NCI-H1048 (cell line): Measurements from ENCODE around the gene MMP1.

Experiments
- DNase-seq: peaks from one replicate; lab custom pipeline; 2025; lab: John Stamatoyannopoulos, UW

MMP1 gene

GRCh38 chr11:102798012-102798746, at the start of gene MMP1:
Gene MMP1, minus strand, starts transcription at chr11:102798160. Its CDS starts 68 bp downstream, at chr11:102798092.
- DNase-seq = no peak

GRCh38 chr11:102846292-102846691, 48.3 kb upstream of the MMP1 start:
- no peak for DNase-seq

- DNase-seq = no peak
Measured at GRCh38 chr11:102843489-102843888, 45.5 kb upstream of the MMP1 start, which contains the start of gene MMP3. Gene MMP3, minus strand, starts transcription at chr11:102843609. Its CDS starts 63 bp downstream, at chr11:102843546.

DNA sequence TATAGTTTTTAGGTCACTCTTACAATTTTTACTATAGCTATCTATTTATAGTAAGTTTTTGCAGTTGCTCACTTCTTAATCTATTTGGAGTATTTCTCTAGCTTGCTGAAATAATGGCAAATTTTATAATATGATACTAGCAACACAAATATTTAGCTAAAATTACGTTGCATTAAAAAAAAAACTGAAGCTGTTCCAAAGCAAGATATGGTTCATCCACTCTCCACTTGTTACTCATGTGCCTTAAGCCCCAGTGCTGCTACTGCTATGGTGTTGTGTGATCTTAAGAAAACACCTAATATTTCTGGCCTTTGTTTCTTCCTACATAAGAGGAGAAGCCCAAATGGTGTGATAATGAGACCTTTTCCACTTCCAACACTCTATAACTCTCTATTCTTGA, 45.0 kb upstream of the MMP1 start:
- no peak for DNase-seq

- no peak for DNase-seq
Measured at GRCh38 chr11:102840018-102840417, 42.1 kb upstream of the MMP1 start.

GRCh38 chr11:102837646-102838045, 39.7 kb upstream of the MMP1 start:
- DNase-seq = no peak

- no peak for DNase-seq
Measured at GRCh38 chr11:102837156-102837555, 39.2 kb upstream of the MMP1 start.

GRCh38 chr11:102836290-102836875, 38.4 kb upstream of the MMP1 start:
- DNase-seq = no peak

GRCh38 chr11:102833731-102834130, 35.8 kb upstream of the MMP1 start:
- no peak for DNase-seq

DNA sequence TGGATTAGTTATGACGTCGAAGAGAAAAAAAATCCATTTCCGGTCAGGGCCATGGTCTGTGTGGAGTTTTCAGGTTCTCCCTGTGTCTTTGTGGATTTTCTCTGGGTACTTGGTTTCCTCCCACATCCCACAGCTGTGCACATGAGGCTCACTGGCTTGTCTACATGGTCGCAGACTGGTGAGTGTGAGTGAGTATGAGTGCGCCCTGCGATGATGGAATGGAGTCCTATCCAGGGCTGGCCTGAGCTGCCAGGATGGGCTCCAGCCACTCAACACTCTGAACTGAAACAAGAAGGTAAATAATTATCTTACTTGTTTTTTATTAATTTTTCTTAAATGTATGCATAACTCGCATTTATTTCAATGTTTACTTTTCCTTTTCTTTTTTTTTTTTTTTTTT, 34.7 kb upstream of the MMP1 start:
- no peak for DNase-seq

- no peak for DNase-seq
Measured at GRCh38 chr11:102831489-102832440, 33.8 kb upstream of the MMP1 start.

GRCh38 chr11:102831128-102831488, 33.1 kb upstream of the MMP1 start:
- no peak for DNase-seq

DNA sequence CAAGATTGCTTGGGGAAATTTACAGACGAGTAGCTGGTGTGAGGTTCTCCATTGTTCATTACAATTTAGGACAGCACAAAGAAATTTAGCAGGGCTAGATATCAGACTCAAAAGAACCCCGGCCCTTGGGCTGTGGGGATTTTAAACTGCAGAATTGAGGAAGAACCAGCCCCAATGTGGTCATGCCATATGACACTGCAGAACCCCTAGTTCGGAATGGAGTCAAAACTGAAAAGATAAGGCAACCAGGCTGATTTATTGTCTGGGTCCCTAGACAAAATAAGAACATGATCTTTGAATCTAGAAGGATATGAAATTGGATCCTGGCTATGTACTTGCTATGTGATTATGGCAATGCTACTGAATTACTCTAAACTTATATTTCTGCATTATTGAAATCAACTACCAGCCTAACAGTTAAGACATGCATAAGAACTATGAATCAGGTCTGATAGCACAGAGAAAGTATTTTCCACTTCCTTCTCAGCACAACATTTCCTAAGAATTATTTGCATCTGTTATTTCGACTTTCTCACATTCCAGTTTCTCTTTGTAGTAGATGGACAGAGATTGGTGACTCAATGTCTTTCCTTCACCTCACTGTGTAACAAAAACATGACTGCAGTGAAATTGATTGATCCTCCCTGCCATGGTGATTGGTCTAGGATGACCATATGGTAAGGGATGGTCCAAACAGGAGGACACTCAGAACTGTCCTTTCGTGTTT, 32.2 kb upstream of the MMP1 start:
- no peak for DNase-seq

- no peak for DNase-seq
Measured at GRCh38 chr11:102829316-102830000, 31.5 kb upstream of the MMP1 start.

- DNase-seq = no peak
Measured at GRCh38 chr11:102824556-102824955, 26.6 kb upstream of the MMP1 start.

- no peak for DNase-seq
Measured at GRCh38 chr11:102819491-102819890, 21.5 kb upstream of the MMP1 start.

DNA sequence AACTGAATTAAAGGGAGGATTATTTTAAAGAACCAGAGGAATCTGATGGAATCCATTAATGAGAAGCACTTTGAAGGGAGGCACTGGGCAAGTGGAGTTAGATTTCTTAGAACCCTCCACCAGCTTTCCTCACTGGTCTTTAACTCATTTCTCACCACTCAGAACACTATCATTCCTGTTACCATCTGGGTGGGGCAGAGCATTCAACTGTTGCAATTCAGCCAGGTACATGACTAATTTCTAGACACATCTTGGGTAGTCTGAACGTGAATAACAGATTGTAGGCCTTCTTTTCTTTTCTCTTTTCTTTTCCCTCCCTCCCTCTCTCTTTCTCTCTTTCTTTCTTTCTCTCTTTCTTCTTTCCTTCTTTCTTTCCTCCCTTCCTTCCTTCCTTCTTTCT, 15.5 kb upstream of the MMP1 start:
- DNase-seq = no peak

DNA sequence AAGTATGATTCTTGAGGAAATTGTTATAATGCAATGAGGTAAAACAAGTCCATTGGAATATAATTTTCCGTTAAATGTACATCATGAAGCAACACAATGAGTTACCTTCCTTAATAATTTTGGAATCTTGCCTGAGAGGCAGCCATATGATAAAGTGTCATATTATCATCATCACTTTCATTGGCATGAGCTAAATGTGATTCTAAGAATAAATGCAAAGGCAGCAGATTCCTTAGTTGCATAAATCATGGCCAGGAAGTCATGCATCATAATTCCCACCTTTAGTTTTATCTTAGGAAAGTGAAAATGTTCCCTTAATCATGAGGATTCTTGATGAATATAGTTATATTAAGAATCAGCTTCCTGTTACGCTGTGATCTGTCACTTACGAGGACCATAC, 14.2 kb upstream of the MMP1 start:
- DNase-seq = no peak

DNA sequence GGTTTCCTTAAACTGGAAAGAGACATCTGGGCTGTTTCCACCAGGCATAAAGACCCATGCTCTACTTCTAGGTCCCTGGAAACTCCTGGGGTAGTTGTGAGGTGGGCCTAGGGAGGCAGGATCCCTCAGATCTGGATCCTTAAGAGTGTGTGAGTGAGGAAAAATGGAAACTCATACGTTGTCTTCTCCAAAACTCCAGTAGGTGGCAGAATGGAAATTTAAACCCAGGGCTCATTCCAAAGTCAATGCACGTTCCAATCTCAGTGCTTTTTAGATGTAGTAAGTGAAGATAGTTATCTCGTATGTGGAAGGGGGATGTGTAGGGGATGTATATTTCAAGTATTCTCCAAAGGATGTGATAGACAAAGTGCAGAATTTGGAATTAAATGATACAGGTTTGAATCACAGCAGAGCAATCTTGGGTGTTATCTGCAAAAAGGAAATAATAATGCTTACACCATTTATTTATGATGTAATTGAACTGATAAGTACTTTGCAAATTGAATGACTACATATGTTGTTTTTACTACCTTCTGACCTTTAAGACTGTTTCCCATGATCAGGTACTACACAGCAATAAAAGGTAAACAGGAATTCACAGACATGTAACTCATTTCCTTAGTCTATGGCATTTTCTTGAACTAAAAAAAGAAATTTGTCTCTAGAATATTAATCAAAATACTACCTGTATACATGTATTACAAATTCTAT, 13.1 kb upstream of the MMP1 start:
- DNase-seq = no peak

DNA sequence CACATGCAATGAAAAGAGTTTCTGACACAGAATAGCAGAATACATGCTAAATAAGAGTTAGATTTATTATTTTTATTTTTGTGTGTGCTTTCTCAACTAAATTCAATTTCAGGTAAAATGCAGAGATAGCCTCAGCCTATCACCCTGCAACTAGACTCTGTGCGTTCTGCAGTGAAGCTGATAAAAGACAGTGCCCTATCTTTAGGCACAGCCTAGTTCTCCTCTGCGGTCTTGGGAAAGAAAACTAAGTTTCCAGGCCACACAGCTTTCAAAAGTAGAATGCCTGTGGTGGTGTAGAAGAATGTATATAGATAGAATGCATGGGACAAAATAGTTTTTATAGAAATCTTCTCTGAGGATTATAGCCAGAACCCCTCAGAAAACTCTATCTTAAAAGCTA, 12.0 kb upstream of the MMP1 start:
- no peak for DNase-seq

DNA sequence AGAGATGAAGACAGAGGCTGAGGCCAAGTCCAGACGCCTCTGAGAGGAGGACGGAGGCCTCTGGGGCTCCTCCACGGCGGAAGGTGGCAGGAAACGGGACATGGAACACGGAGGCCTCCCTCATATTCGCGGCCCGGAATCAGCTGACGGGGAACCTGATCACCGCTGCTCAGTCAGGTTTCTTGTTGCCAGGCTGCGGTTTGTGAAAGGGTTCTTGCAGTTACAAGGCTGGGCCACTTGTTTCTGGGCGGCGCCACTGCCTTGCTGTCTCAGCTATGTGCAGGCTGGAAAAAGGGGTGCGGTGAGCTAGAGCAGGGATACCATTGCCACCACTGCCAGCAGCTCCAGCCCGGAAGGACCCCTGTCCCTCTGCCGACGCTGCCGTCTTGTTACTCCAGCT, 10.0 kb upstream of the MMP1 start:
- DNase-seq = no peak
